ENCODE results near the gene CCL2. TPM values are rescaled to one million over a fixed set of nuclear protein-coding genes. Genes with fewer than 3 reads are reported as not detected.
"Not testable (repeated sequence)": the region's sequence is repeated elsewhere in the genome, so short reads cannot be mapped to it uniquely, and the experiment has no call there.

The CCL2 gene
- total RNA-seq, 2 experiments from 2014 or later: not detected

DNA sequence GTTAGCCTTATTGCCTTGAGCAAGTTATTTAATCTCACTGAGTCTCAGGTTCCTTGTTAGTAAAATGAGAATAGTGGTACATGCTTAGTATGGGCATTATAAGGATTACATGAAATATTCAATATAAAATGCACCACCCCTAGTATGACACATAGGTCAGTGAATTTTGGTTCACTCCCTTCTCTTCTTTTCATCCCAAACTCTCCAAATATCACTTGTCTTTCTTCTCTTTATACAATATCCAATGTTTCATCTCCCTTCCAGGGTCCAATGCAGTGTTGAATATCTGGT, 28.4 kb upstream of the CCL2 start:
- ChIA-PET CTCF (no interaction called here), POLR2A (no interaction called here)
- H3K9me3 Mint-ChIP-seq: peaks cover 12% of the 10 kb centered on the region
- no peak overlapping the region for H3K4me3 Mint-ChIP-seq
- no peak overlapping the region for H3K27ac Mint-ChIP-seq
- H3K27me3 Mint-ChIP-seq: peaks cover 35% of the 10 kb centered on the region
- no peaks in the 10 kb centered on the region for H3K36me3 Mint-ChIP-seq (ENCODE audit: low read depth)
- no peak for DNase-seq
- no peaks in the 10 kb centered on the region for H3K4me1 Mint-ChIP-seq

DNA sequence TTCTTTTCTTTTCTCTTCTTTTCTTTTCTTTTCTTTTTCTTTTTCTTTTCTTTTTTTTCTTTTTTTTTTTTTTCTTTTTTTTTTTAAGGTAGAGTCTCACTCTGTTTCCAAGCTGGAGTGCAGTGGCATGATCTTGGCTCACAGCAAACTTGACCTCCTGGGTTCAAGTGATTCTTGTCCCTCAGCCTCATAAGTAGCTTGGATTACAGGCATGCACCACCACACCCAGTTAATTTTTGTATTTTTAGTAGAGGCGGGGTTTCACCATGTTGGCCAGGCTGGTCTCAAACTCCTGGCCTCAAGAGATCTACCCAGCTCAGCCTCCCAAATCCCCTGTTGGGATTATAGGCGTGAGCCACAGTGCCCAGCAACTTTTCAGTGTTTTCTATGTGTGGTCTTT, 27.8 kb upstream of the CCL2 start:
- H3K27ac Mint-ChIP-seq; POLR2A ChIA-PET; H3K4me1 Mint-ChIP-seq; H3K36me3 Mint-ChIP-seq (ENCODE audit: low read depth); H3K4me3 Mint-ChIP-seq; CTCF ChIA-PET; DNase-seq: not testable (repeated sequence)
- H3K27me3 Mint-ChIP-seq: peaks cover 35% of the 10 kb centered on the region
- peaks cover 12% of the 10 kb centered on the region for H3K9me3 Mint-ChIP-seq

DNA sequence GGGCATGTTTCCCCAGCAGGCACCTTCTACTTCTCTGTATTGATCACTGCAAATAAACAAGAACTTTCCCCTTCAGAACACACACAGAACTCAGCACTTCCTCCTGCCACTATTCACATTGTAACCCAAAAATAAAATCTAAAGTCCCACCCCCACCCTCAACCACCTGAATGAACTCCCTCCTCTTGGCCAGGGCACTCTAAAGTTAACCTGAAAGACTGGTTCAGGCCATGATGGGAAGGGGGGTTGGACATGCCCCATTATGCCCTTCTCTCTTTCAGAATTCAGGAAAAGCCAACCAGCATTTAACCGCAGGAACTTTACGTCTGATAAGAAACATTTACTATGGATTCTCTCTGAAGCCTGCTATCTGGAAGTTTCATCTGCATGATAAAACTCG, 27.4 kb upstream of the CCL2 start:
- POLR2A ChIA-PET: no interaction called here
- Mint-ChIP-seq H3K4me1 (no peaks in the 10 kb centered on the region), H3K9me3 (peaks cover 12% of the 10 kb centered on the region), H3K27me3 (peaks cover 34% of the 10 kb centered on the region), H3K36me3 (ENCODE audit: low read depth) (no peaks in the 10 kb centered on the region), H3K27ac (no peak overlapping the region), H3K4me3 (no peak overlapping the region)
- DNase-seq: no peak
- CTCF ChIA-PET: no interaction called here

DNA sequence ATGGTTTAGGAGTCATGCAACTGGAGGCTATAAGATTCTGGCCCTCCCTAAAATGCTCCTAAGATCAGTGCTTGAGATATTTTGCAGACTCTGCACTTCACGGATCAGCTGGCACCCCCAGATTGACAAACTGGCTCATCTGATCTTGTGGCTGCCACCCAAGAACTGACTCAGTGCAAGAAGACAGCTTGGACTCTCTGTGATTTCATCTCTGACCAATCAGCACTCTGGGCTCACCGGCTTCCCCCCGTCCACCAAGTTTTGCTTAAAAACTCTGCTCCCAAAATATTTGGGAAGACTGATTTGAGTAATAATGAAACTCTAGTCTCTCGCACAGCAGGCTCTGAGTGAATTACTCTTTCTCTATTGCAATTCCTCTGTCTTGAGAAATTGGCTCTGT, 26.3 kb upstream of the CCL2 start:
- Mint-ChIP-seq H3K4me3 (no peak overlapping the region), H3K4me1 (no peaks in the 10 kb centered on the region), H3K36me3 (ENCODE audit: low read depth) (no peaks in the 10 kb centered on the region), H3K27me3 (peaks cover 34% of the 10 kb centered on the region), H3K27ac (no peak overlapping the region), H3K9me3 (peaks cover 12% of the 10 kb centered on the region)
- POLR2A ChIA-PET: no interaction called here
- CTCF ChIA-PET: no interaction called here
- DNase-seq: no peak

DNA sequence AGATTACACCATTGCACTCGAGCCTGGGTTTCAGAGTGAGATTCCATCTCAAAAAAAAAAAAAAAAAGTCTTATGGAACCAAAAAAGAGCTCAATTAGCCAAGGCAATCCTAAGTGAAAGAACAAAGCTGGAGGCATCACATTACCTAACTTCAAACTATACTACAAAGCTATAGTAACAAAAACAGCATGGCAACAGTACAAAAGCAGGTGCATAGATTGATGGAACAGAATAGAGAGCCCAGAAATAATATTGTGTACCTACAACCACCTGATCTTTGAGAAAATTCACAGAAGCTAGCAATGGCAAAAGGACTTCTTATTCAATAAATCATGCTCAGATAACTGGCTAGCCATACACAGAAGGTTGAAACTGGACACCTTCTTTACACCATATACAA, 24.7 kb upstream of the CCL2 start:
- no peaks in the 10 kb centered on the region for H3K36me3 Mint-ChIP-seq (ENCODE audit: low read depth)
- CTCF ChIA-PET: no interaction called here
- no peak overlapping the region for H3K27ac Mint-ChIP-seq
- no peak overlapping the region for H3K4me3 Mint-ChIP-seq
- peaks cover 33% of the 10 kb centered on the region for H3K27me3 Mint-ChIP-seq
- POLR2A ChIA-PET: no interaction called here
- no peak for DNase-seq
- H3K9me3 Mint-ChIP-seq: peaks cover 12% of the 10 kb centered on the region
- no peaks in the 10 kb centered on the region for H3K4me1 Mint-ChIP-seq

DNA sequence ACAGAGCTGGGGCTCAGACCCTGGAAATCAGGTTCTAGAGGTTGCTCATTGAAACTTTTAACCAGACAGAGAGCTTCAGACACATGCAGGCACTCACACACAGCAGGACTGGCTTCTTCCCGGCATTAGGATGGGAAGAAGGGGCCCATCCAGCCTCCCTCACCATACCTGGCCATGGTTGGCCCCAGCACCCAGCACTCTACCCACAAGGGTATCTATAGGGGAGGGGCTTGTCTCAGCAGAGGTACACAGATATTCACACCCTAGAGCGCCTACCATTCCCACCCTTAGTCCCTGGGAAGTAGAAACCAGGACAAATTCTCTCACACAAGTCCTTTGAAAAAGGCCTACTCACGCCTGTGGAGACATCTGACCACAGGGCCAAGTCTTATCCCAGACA, 20.5 kb upstream of the CCL2 start:
- peaks cover 18% of the 10 kb centered on the region for H3K27me3 Mint-ChIP-seq
- ChIA-PET CTCF (interaction anchor here (0.6 kb wide), 1 partner anchor 124 kb away, joined by 4 read pairs; no protein-coding TSS in a partner anchor), POLR2A (no interaction called here)
- no peak overlapping the region for H3K27ac Mint-ChIP-seq
- H3K4me3 Mint-ChIP-seq: no peak overlapping the region
- H3K36me3 Mint-ChIP-seq (ENCODE audit: low read depth): no peaks in the 10 kb centered on the region
- H3K9me3 Mint-ChIP-seq: peaks cover 11% of the 10 kb centered on the region
- no peaks in the 10 kb centered on the region for H3K4me1 Mint-ChIP-seq
- DNase-seq: no peak

DNA sequence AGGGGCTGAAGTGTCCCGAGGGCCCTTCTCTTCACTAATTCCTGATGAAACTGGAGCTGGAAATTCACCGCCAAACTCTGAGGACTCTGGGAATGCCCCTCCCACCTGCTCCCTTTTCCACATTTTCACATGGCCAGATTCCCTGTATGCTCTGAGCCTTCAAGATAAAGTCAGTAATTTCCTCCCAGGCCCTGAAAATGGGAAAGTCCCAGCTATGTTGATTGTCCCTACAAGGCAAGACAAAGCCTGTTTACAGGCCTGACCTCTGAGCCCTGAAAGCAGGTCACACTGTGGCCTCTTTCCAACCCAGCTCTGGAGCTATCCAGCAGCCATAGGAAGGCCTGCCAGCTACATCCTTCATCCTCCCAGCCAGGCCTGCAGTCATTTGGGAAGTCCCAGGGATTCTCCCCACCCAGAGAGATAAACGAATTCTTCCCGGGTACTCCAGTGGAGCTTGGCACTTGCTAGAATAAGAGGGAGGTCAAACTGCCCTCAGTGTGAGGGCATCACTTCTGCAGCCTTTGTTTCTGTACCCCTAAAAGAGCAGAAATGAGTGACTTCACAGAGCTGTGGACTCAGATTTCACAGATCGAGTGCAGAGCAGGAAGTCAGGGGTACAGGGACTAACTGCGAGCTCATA, 19.6 kb upstream of the CCL2 start:
- H3K27ac Mint-ChIP-seq: no peak overlapping the region
- DNase-seq: no peak
- H3K9me3 Mint-ChIP-seq: peaks cover 7% of the 10 kb centered on the region
- no peak overlapping the region for H3K4me3 Mint-ChIP-seq
- H3K4me1 Mint-ChIP-seq: no peaks in the 10 kb centered on the region
- ChIA-PET POLR2A (no interaction called here), CTCF (no interaction called here)
- H3K27me3 Mint-ChIP-seq: peaks cover 21% of the 10 kb centered on the region
- no peaks in the 10 kb centered on the region for H3K36me3 Mint-ChIP-seq (ENCODE audit: low read depth)

DNA sequence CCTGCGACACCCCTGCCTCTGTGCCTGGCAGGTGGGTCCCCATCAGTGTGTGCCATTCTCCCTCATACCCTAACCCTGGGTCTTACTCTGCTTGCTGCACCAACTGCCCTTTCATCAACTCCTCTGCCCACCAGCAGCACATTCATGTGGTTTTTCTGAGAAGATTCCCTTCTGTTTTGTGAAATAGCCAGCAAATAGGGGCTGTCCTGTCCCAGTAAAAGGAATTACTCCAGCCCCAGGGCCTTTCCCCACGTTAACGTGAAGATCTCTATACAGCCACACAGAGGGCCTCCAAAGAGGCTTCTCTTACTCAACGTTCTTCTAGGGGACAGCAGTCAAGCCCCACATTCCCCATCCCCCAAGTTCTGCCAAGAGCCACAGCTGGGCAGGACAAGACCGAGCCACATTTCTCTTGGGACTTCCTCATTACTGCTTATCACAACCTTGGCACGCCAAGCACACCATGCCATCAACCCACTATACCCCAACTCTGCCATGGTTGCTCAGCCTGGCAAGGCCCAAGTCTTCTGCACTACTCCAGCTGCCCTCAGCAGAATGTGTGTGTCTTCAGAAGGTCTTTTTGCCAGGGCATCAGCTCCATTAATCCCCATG, 18.7 kb upstream of the CCL2 start:
- H3K4me3 Mint-ChIP-seq: no peak overlapping the region
- H3K27me3 Mint-ChIP-seq: peaks cover 16% of the 10 kb centered on the region
- H3K36me3 Mint-ChIP-seq (ENCODE audit: low read depth): no peaks in the 10 kb centered on the region
- ChIA-PET CTCF (no interaction called here), POLR2A (no interaction called here)
- no peaks in the 10 kb centered on the region for H3K9me3 Mint-ChIP-seq
- DNase-seq: no peak
- no peak overlapping the region for H3K27ac Mint-ChIP-seq
- no peaks in the 10 kb centered on the region for H3K4me1 Mint-ChIP-seq

DNA sequence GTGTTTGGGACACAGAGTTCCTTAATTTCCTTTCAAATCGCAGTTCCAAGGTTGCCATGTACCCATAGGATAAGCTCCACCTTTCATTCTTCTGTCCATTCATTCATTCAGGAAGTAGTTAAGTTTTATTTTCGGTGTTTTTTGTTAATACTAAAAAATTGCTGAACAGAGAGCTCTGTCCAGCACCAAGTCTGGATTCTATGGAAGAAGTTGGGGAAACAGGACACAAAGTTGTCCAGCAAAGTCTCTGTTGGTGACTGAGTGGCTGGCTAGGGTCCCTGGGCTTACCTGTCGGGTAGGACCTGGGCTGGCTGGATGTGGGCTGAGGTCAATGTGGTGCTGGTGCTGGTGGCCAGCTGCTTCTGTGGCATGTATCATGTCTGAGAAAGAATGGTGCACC, 17.6 kb upstream of the CCL2 start:
- CTCF ChIA-PET: interaction anchor here (0.8 kb wide), 1 partner anchor 124 kb away, joined by 3 read pairs; no protein-coding TSS in a partner anchor
- Mint-ChIP-seq H3K4me1 (no peaks in the 10 kb centered on the region), H3K27me3 (peaks cover 16% of the 10 kb centered on the region), H3K36me3 (ENCODE audit: low read depth) (no peaks in the 10 kb centered on the region), H3K4me3 (no peak overlapping the region), H3K27ac (no peak overlapping the region), H3K9me3 (no peaks in the 10 kb centered on the region)
- DNase-seq: no peak
- POLR2A ChIA-PET: no interaction called here

DNA sequence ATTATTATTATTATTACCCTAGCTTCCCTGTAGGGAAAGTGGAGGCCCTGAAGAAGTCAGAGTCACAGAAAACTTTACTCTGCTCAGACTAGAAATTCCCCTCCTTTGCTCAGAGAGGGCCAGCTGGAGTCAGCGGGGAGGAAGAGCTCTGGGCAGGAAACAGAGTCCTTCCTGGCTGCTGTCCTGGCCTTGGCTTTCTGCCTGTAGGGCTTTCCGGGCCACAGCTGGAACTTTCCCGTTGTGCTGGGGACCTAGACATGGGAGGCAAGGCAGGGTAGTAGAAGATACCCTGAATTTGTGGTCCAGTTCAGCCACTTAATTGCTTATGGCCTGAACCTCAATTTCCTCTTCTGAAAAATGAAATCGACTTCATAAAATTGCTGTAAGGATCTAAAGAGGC, 14.0 kb upstream of the CCL2 start:
- Mint-ChIP-seq H3K27me3 (peaks cover 13% of the 10 kb centered on the region), H3K4me3 (no peak overlapping the region), H3K4me1 (no peaks in the 10 kb centered on the region), H3K27ac (no peak overlapping the region), H3K9me3 (no peaks in the 10 kb centered on the region), H3K36me3 (ENCODE audit: low read depth) (no peaks in the 10 kb centered on the region)
- DNase-seq: no peak
- ChIA-PET CTCF (no interaction called here), POLR2A (no interaction called here)

DNA sequence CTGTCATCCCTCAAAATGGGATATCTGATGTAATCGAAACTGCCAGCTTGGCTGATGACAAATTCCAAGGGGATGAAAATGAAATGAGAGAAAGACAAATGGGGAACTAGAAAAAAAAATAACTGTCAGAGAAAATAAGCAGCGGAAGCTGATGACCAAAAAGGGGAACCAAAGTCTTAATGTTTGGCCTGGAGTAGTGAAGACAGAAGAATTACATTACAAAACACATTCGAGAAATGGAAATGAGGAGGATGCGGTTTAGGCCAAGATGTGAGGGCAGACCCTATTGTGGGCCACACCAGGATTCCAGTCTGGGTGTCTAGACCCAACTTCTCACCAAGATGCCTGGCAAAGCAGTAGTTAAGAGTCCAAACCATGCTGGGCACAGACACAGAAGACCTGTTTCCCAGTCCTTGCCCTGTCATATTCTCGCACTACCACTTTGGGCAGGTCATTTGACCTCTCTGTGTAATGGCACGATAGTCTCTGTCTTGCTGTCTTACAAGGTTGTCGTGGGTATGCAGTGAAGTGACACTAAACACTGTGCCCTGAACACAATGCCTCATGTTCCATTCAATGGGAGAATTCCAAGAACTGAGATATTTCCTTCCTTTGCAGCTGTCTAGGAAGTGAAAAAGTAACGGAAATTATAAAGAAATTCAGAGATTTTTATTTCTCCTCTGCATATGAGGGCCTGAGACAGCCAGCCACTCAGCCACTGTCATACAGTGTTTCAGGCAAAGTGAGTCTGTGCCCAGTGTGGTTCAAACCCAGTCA, 12.3 kb upstream of the CCL2 start:
- DNase-seq: no peak
- no peaks in the 10 kb centered on the region for H3K4me1 Mint-ChIP-seq
- H3K9me3 Mint-ChIP-seq: no peaks in the 10 kb centered on the region
- ChIA-PET CTCF (no interaction called here), POLR2A (no interaction called here)
- no peaks in the 10 kb centered on the region for H3K36me3 Mint-ChIP-seq (ENCODE audit: low read depth)
- H3K4me3 Mint-ChIP-seq: no peak overlapping the region
- peaks cover 13% of the 10 kb centered on the region for H3K27me3 Mint-ChIP-seq
- no peak overlapping the region for H3K27ac Mint-ChIP-seq

DNA sequence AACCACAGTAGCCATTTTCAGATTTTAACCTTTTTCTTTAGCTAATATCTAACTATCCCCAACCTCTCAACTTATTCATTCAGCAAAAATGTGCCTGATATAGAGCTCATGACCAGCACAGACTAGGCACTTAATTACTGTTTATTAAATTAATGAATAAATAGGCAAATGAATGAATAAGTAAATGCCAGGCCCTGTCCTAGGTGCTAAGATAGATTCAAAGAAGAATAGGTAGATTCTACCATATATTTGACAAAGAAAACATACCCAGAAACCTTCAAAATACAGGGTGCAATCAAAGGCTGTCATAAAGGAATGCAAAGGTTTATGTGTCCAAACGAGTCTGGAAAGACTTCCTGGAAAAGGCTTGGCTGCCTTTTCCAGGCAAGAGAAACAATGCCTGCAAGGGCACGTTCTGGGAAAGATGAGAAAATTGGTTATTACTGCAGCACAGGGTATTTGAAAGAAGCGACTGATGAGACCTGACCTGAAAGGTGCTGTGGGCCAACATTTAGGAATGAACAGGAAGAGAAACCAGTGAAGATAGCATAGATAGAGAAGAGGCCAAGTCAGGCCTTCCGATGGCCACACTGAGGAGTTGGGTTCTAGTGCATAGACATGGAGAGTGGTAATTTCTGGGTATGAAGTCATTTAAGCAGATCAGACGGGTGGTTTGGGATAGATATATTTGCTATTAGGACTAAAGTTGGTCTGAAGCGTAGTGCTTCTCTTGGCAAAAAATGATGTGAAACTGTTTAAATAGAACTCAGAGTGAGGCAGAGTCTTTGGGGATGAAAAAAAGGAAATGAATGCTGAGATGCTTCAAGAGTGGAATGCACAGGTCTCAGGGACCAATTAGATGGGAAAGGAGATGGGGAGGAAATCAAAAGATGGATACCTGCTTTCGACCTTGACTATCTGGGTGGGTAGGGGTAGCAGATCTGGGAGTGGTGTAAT, 11.4 kb upstream of the CCL2 start:
- H3K27ac Mint-ChIP-seq: no peak overlapping the region
- DNase-seq: no peak
- H3K36me3 Mint-ChIP-seq (ENCODE audit: low read depth): no peaks in the 10 kb centered on the region
- no peak overlapping the region for H3K4me3 Mint-ChIP-seq
- H3K4me1 Mint-ChIP-seq: no peaks in the 10 kb centered on the region
- no peaks in the 10 kb centered on the region for H3K9me3 Mint-ChIP-seq
- CTCF ChIA-PET: no interaction called here
- peaks cover 19% of the 10 kb centered on the region for H3K27me3 Mint-ChIP-seq
- POLR2A ChIA-PET: no interaction called here

DNA sequence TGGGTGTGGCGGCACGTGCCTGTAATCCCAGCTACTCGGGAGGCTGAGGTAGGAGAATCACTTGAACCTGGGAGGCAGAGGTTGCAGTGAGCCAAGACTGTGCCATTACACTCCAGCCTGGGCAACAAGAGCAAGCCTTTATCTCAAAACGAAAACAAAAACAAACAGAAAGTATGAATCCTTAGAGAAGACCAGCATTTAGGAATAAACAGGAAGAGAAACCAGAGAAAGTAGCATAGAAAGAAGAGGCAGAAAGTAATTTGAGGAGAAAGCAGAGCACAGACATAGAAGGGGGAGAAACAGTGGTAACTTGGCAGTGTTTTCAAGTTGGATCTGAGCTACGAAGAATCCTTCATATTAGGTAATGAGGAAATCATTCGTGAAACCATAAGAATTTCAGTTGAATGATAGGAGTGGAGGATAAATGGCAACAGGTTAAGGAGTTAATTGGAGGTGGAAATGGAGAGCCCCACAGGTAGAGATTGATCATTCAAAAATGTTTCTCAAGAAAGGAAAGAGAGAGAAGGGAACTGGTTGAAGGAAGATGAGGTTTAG, 9.7 kb upstream of the CCL2 start:
- no peaks in the 10 kb centered on the region for H3K4me1 Mint-ChIP-seq
- CTCF ChIA-PET: no interaction called here
- H3K36me3 Mint-ChIP-seq (ENCODE audit: low read depth): no peaks in the 10 kb centered on the region
- no peak overlapping the region for H3K27ac Mint-ChIP-seq
- no peak for DNase-seq
- POLR2A ChIA-PET: no interaction called here
- H3K9me3 Mint-ChIP-seq: no peaks in the 10 kb centered on the region
- H3K4me3 Mint-ChIP-seq: no peak overlapping the region
- H3K27me3 Mint-ChIP-seq: peaks cover 14% of the 10 kb centered on the region
